ENCODE results near the gene HBG1.

DNA sequence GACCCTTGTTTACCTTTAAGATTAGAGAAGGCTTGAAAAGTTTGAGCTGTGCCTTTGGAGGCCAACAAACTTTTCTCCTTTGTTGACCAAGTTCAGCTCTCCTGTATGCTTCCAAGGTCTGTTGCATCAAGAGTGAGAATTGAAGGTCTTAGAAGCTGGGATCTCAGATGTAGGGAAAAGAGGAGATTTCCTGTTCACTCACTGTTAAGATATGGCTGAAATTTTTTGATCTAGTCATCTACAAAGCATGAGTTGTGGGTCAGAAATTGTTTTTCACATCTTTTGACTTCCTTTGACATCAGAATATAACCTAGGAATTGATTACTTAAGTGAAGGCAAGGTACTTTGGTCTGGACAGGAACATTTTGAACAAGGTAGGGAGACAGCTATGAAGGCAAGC lies 40.0 kb upstream of the HBG1 start:
- TF ChIP-seq CTCF (IDR thresholded peaks at IDR 0.05; ENCODE audit: insufficient read depth, low read depth, low read length), result no peak
- TF ChIP-seq EZH2 (IDR thresholded peaks at IDR 0.05; ENCODE audit: insufficient read depth, low read length), result no peak

All from astrocyte (in vitro differentiated cells and primary cell).